ENCODE results near the gene NUB1.
"Not testable (repeated sequence)": the region's sequence is repeated elsewhere in the genome, so short reads cannot be mapped to it uniquely, and the experiment has no call there.

The NUB1 gene, protein sequence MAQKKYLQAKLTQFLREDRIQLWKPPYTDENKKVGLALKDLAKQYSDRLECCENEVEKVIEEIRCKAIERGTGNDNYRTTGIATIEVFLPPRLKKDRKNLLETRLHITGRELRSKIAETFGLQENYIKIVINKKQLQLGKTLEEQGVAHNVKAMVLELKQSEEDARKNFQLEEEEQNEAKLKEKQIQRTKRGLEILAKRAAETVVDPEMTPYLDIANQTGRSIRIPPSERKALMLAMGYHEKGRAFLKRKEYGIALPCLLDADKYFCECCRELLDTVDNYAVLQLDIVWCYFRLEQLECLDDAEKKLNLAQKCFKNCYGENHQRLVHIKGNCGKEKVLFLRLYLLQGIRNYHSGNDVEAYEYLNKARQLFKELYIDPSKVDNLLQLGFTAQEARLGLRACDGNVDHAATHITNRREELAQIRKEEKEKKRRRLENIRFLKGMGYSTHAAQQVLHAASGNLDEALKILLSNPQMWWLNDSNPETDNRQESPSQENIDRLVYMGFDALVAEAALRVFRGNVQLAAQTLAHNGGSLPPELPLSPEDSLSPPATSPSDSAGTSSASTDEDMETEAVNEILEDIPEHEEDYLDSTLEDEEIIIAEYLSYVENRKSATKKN

DNA sequence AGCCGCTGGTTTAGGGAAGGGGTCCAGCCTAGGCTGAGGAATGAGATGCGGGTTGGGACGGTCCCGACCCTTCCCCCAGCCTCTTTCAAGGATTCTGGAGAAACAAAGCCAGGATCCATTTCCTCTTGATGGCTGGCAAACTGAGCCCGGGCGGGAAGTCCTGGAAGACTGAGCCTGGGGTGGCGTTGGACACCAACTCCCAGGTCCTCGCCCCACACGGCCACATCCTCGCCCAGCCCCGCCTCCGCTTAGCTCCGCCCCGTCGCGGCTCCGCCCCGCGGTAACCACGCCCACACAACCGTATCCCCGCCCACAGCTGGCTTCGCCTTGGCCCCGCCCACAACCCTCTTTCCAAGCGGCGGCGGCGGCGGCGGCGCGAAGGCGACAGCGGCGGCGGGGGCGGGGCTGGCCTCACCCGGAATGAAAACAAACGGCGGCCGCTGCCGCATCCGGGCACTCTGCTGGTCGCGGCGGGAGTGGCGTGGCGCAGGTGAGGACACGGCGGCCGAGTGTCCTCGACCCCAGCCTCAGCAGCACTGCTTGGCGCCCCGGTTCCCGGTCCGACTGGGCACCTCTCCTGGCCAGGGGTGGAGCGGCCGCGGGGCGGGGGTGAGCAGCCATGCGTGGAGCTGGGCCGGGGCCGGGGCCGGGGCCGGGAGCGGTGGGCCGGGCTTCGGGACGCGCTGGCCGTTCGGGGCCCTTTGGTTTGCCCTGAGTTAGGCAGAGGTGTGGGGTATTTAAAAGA lies at the start of gene NUB1:
Gene NUB1, plus strand, starts transcription at position 456 of the 745 bp plus-strand sequence. CDS start 3,538 bp downstream, outside the sequence.
- peak; percentile 3 for DNase-seq

DNA sequence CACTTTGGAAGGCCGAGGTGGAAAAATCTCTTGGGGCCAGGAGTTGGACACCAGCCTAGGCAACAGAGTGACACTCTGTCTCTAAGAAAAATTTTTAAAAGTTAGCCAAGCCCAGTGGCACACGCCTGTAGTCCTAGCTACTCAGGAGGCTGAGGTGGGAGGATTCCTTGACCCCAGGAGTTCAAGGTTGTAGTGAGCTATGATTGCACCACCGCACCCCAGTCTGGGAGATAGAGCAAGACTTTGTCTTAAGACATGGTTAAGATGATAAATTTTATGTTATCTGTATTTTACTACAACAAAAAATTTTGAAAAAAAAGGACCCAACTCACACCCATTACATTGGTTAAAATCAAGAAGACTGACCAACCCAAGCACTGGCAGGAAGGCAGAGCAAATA lies 48.8 kb upstream of the NUB1 start:
- DNase-seq: no peak

DNA sequence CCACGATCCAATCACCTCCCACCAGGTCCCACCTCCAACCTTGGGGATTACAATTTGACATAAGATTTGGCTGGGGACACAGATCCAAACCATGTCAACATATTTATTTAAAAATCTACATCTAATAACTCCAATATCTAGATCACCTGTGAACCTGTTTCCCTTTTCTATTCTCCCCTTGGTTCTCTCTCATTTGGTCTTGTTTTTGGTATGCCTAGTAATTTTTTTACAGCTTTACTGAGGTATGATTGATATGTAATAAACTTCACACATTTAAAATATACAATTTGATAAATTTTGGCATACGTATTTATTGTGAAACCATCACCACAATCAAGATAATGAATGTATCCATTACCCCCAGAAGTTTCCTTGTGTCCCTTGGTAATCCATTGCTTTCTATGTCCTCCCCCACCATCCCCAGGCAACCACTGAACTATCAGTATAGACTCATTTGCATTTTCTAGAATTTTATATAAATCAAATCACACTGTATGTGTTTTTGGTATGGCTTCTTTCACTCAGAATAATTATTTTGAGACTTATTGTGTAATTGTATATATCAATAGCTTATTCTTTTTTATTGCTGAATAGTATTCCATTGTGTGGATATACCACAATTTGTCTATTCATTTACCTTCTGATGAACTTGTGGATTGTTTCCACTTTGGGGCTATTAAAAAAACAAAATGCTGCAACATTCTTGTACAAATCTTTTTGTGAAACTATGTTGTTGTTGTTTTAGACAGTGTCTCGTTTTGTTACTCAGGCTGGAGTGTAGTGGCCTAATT lies 45.2 kb upstream of the NUB1 start:
- DNase-seq: no peak

DNA sequence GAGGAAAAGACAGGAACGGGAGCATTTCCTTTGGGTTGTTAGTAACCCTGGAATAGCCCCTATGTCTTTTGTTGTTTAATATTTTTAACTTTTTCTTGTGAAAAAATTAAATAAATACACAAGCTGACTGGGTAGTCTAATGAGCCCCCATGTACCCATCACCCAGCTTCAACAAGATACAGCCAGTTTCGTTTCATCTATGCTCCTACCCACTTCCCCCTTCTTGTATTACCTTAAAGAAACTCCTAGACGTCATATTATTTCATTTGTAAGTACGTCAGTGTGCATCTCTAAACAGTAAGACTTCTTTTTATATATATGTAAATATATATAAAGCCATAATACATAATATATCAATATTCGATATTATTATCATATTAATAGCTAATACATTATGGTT lies 42.8 kb upstream of the NUB1 start:
- no peak for DNase-seq

DNA sequence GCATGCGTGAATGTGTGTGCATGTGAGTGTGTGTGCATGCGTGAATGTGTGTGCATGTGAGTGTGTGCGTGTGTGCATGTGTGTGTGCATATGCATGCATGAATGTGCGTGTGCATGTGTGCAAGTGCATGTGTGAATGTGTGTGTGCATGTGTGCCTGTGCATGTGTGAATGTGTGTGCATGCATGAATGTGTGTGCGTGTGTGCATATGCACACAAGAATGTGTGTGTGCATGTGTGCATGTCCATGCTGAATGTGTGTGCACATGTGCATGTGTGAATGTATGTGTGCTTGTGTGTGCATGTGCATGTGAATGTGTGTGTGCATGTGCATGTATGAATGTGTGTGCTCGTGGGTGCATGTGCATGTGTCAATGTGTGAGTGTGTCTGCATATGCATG lies 42.1 kb upstream of the NUB1 start:
- DNase-seq: no peak

DNA sequence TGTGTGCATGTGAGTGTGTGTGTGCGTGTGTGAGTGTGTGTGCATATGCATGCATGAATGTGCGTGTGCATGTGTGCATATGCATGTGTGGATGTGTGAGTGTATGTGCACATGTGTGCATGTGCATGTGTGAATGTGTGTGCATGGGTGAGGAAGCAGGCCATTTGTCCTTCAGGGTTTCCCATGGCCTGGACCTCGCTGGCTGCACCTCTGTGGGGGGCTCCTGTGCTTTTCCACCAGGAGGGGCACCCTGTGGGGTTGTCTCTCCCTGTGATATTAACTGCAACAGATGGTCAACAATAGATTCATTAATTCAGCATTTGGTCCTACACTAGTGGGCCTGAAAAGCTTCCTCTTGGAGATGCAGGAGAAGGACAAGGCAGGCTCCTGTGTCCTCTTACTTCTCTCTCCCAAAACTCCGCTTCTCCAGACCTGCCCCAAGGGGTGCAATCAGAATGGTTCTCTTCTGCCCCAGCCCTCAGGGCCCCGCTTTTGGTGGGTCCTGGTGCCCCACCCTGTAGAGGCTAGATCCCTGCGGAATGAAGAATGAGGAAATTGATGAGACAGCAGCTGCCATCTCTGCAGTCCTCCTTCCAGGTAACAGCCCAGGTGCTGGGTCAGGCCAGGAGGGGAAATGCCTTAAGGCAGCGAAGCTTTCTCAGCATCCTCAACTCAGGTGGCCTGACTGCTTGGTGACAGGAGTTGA lies 41.5 kb upstream of the NUB1 start:
- no peak for DNase-seq

DNA sequence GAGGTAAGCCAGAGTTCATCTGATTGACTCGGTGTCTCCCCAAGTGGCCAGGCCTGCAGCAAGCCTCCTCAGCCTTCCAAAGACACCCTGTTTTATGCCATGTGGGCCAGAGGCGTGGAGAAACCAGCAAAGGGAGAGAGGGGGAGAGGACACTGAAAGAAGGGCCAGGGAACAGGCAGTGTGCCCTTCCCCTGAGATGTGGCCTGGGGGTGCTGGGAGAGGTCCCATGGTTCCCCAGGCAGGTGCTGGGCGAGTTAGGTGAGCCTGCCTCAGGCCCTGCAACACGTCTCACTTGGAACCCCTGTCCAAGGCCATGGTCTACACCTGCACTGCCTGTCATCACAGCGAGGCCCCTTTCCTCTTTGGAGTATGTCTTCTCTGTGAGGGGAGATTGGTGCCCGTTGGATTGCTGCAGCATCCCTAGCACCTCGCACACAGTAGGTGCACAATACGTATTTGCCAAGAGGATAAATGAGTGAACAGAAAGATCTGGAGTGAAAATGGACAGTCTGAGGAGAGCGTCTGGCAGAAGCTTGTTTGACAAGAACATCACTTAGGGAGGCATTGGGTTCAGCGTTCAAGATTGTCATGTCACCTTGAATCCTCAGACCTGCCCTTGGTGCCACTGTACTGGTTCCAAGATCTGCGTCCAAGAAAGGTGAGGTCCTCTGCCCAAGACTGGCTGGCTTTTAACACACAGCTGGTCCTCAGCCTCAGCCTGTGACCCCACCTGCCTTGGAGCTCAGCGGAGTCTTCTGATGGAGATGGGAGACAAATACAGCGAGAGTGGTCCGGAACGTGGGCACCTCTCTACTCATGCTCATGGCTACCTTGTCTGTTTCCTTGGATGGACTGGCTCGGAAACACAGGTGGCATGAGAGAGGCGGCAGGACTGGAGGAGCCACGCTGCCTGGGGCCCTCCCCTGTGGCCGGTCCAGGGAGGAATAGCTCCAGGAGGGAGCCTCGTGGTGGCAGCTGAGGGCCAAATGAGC lies 39.8 kb upstream of the NUB1 start:
- DNase-seq: no peak

DNA sequence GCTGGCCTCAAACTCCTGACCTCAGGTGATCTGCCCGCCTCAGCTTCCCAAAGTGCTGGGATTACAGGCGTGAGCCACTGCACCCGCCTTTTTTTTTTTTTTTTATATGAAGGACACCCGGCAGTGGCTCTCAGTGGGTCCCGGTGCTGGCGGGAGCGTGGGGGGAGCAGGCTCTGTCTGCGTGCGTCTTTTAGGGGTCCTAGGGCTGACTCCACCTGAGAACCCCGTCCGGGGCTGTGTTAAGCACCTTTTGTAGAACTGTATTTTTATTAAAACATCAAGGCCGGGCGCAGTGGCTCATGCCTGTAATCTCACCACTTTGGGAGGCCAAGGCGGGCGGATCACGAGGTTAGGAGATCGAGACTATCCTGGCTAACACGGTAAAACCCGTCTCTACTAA lies 37.4 kb upstream of the NUB1 start:
- not testable (repeated sequence) for DNase-seq

DNA sequence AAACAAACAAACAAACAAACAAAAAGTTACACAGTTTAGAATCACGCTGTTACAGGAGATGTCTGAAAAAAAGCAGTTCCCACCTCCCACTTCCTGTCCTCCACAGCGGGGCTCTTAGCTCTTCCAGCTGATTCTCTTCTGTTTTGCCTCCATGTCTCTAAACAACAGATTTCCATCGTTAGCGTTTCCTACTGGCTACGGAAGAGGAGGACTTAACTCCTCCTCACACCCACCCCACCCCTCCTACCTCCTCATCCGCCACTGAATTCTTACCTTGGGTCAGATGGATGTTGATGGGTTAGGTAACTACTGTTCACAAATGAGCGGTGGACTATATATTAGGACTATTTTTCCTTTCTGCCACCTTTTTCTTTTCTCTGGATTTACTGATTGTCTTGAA lies 36.8 kb upstream of the NUB1 start:
- no peak for DNase-seq

DNA sequence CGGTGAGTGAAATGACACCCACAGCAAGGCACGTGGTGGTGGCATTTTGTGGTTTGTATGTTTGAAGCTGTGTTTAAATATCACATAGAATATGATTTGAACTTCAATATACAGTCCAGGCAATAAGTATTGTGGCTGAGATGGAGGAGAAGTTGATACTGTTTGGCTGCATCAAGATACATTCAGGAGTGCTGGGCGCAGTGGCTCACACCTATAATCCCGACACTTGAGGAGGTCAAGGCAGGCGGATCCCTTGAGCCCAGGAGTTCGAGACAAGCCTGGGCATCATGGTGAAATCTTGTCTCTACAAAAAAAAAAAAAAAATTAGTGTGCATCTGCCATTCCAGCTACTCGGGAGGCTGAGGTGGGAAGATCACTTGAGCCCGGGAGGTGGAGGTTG lies 35.2 kb upstream of the NUB1 start:
- DNase-seq: no peak

DNA sequence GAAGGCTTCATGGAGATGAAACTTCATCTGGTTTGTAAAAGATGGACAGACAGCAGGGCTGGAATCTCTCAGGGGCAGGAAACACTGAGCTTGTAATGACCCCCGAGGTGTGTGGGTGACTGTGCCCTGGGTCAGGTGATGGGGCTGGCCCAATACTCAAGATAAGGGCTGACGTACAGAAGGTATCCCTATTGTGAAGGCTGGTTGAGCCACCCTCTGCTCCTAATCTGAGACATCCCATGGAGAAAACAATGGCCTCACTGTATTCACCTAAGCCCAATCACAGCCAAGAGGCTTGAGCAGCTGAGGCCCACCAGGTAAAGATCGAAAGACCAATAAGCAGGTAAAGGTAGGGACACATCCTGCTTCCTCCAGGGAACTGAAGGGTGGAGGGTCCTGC lies 34.8 kb upstream of the NUB1 start:
- DNase-seq: no peak

DNA sequence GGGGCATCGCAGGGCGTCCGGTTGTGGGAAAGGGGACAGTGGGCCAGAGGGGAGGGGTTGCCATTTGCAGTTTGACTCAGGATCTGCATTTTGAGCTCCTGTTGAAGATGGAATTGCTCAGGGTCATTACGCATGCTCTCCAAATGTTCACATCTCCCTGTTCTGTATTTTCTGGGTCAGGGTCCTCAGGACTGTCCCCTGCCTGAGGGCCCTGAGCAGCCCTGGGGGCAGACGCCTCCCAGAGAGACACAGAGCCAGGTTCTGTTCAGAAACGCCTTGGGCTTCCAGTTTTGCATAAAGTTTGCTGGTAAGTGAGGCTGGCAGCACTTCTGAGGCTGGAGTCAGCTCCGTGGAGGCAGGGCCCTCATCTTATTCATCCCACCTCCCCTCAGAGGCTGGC lies 34.1 kb upstream of the NUB1 start:
- no peak for DNase-seq

DNA sequence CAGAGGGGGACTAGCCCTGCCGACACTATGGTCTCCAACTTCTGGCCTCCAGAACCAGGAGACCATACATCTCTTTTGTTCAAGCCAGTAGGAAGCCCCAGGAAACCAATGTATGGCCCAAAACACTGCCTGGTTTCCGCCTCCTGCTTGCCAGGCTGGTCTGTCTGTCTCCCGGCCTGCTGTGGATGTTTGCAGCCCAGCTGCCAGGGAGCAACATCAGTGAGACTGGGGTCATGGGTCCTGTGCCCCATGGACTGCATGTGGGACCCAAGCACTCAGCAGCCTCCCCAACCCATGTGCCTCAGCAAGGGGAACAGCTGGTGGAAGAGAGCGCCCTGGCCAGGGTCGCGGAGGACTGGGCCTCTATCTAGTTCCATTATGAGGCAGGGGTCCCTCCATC lies 33.4 kb upstream of the NUB1 start:
- no peak for DNase-seq

DNA sequence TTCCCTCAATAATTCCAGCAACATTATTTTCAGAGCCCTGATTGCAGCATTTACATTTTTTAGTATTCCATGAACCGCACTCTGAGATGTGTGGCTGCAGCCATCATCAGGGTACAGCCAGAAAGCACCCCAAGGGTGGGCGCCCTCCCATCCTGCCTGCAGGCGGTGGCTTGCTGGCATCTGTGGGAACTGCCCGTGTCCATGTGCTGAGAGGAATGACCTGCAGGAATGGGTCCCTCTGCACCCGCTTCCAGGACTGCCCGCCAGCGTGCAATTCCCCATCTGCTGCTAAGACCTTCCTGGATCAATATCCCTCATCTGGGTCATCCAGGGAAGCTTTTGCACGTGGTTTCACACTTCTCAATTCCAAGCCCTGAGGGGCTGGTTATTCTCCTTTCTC lies 32.8 kb upstream of the NUB1 start:
- no peak for DNase-seq

DNA sequence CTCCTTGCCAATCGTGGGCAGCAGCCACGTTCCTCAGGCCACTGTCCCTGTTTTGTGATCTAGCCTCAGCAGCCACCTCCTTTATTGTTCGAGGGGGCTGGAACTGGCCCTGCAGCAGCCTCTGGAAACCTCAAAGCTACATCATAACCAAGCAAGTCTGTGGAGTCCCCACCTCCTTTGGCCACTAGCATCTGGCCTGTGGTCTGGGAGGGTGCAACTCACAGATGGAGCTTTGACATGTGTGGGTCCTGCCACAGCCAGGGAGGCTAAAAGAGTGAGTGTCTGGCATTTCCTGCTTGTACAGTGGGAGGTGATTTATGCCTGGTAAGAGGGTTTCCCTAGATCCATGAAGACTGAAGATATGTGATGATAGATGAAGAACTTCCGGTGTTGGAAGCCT lies 32.3 kb upstream of the NUB1 start:
- DNase-seq: no peak

DNA sequence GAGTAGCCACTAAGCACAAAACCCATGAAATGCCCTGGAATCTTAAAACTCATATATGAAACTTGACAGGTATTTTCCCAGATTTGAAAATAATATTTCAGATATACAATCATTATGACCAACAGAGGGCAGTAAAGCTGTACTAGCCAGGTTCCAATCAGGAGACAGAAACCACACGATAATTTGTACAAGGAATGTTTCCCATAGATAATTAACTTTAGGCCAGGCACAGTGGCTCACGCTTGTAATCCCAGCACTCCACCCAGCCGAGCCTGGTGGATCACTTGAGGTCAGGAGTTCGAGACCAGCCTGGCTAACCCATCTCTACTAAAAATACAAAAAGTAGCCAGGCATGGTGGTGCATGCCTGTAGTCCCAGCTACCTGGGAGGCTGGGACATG lies 31.0 kb upstream of the NUB1 start:
- DNase-seq: no peak

DNA sequence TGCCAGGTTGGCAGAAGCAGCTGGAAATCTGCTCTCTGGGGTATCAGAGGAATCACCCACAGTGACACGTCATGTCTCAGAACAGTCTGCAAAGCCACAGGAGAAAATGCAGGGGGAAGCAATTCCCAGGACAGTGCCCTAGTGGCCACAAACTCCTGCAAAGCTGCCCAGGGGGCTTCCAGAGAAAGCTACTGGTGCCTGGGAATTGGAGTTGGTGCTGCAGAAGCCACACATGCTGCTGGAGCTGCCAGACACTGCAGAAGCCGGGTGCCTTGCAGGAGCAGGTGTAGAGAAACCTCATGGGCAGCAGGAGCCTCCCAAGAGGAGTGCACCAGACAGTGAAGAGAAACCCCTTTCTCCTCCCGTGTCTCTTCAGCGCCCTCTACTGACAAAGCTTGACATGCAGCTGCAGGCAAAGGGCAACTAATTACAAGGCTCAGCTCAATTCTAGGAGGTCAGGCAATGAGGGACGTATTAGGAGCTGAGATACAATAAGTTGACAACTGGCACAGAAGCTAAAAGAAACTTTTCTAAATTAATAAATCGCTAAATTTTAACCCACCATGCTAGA lies 30.2 kb upstream of the NUB1 start:
- no peak for DNase-seq

DNA sequence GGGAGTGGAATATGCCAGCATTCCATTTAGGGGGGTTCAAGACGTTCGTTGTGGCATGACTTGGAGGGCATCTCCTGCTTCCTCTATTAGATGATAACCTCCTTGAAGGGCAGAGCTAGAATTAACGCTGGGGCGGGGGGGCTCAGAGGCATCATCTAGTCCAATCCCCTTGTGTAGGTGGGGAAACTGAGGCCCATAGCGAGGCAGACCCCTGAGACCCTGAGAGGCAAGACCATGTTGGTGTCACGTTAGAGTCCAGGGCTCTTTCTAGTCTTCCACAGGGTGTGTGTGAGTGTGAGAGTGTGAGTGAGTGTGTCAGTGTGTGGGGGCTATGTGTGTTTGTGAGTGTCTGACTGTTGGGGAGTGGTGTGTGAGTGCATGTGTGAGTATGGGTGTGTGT lies 29.3 kb upstream of the NUB1 start:
- DNase-seq: no peak

DNA sequence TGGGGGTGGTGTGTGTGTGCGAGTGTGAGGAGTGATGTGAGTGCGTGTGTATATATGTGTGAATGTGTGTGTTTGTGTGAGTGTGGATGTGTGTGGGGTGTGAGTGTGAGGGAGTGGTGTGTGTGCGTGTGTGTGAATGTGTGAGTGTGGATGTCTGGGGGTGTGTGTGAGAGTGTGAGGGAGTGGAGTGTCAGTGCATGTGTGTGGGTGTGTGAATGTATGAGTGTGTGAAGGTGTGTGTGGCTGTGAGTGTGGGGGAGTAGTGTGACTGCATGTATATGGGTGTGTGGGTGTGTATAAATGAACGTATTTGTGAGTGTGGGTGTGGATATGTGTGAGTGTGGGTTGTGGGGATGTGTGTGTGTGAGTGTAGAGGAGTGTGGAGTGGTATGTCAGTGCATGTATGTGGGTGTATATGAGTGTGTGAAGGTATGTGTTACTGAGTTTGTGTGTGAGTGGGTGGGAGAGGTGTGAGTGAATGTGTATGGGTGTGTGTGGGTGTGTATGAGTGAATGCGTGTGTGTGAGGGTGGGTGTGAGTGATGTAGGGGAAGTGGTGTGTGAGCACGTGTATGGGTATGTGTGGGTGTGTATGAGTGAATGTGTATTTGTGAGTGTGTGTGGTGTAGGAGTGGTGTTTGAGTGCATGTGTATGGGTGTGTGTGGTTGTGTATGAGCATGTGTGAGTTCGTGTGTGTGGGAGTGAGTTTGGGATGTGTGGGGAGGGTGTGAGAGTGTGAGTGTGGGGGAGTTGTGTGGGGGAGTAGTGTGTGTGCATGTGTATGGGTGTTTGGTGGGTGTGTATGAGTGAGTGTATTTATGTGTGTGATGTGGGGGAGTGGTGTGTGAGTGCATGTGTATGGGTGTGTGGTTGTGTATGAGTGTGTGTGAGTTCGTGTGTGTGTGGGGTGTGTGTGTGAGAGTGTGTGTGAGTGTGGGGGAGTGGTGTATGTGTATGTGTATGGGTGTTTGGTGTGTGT lies 28.5 kb upstream of the NUB1 start:
- no peak for DNase-seq

DNA sequence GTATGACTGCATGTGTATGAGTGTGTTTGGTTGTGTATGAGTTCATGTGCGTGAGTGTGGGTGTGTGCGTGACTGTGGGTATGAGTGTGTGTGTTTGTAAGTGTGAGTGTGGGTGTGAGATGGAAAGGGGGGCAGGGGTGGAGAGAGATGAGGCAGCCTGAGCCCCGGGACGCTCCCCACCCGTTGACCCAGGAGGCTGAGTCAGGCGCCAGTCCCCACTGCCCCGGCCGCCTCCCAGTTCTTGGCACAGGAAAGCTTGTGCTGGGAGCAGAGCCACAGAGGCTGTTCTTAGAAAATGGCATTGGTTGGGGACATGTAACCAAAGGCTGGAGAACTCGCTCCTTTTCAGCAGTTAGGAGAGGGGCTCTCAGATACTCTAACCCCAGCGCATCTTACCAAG lies 27.8 kb upstream of the NUB1 start:
- no peak for DNase-seq
